Endothelial cell of umbilical vein (primary cell): Measurements from ENCODE around the gene CNOT6L. TPM values are rescaled to one million over a fixed set of nuclear protein-coding genes. Genes with fewer than 3 reads are reported as not detected.

Source experiments
- Bru-seq: library from RNA; stranded (reverse); fragments of 400-500 nt; gene quantifications from one replicate; lab custom pipeline; 2021; lab: Mats Ljungman, UMichigan
- BruChase-seq, 2 experiments: library from RNA; stranded (reverse); fragments of 400-500 nt; gene quantifications; one replicate each; lab custom pipeline; 2021; lab: Mats Ljungman, UMichigan
- BruUV-seq: library from RNA; stranded (reverse); fragments of 400-500 nt; replicated peaks from 2 replicates; lab custom pipeline; 2021; lab: Mats Ljungman, UMichigan
- CTCF ChIA-PET: fragments of 300-600, 350-600 bp; sonication (Branson Sonifier 250); formaldehyde crosslinking; loops from one replicate; lab custom pipeline; 2021; ENCODE audit warnings: antibody characterized with exemption, inconsistent platforms; lab: Charles Lee
- POLR2A ChIA-PET: fragments of 300-600, 350-600 bp; sonication (Branson Sonifier 250); formaldehyde crosslinking; loops from one replicate; lab custom pipeline; 2021; ENCODE audit warnings: antibody characterized with exemption, inconsistent platforms; lab: Charles Lee
- DNase-seq: peaks from one replicate; pipeline ENCODE4 v3.0.0-alpha.2; 2011; ENCODE audit warnings: low read depth, low spot score
- FAIRE-seq: peaks from 2 replicates; lab custom pipeline; 2011; peaks lifted over from hg19 to GRCh38; lab: Jason Lieb, UNC
- H2AFZ ChIP-seq: 2 replicates; pipeline ENCODE4 v1.6.0; 2012; ENCODE audit warnings: low read depth, low read length, control low read depth, inconsistent platforms
- H3K27ac ChIP-seq: 2 replicates; pipeline ENCODE4 v1.5.1; 2011; ENCODE audit warnings: low read depth, mild to moderate bottlenecking, control low read depth, low read length, moderate library complexity; ENCODE audit not compliant: insufficient read depth
- H3K27me3 ChIP-seq, 2 experiments: 2 replicates each; pipeline versions ENCODE4 v1.6.0 to v1.6.1; 2011; ENCODE audit warnings: low read length in 2 of 2, mixed read lengths in 1 of 2; ENCODE audit not compliant: control insufficient read depth in 2 of 2, insufficient read depth in 2 of 2
- H3K36me3 ChIP-seq, 2 experiments: 2 replicates in 1 of 2; 3 replicates in 1 of 2; pipeline ENCODE4 v1.5.1; 2011; ENCODE audit warnings: low read length in 2 of 2, mild to moderate bottlenecking in 1 of 2, moderate library complexity in 1 of 2; ENCODE audit not compliant: control insufficient read depth in 2 of 2, insufficient read depth in 2 of 2; ENCODE audit errors: extremely low read depth in 1 of 2
- H3K4me1 ChIP-seq: 3 replicates; pipeline ENCODE4 v1.5.1; 2011; ENCODE audit warnings: mild to moderate bottlenecking, low read length; ENCODE audit not compliant: control insufficient read depth, insufficient read depth; ENCODE audit errors: extremely low read depth
- H3K4me2 ChIP-seq: 2 replicates; pipeline ENCODE4 v1.6.1; 2011; ENCODE audit warnings: low read length, control low read depth, mixed read lengths; ENCODE audit not compliant: insufficient read depth
- H3K4me3 ChIP-seq, 3 experiments: fragments of 200-600 bp in 1 of 3; sonication (generic), shearing (Covaris generic) in 1 of 3; replicated peaks in 1 of 3; 2 replicates each; pipeline ENCODE4 v1.5.1; 2011 to 2016; ENCODE audit warnings: control low read depth in 3 of 3, low read length in 3 of 3, mild to moderate bottlenecking in 2 of 3, inconsistent platforms in 1 of 3, low read depth in 1 of 3, moderate library complexity in 1 of 3; ENCODE audit not compliant: insufficient read depth in 1 of 3
- H3K79me2 ChIP-seq: 2 replicates; pipeline ENCODE4 v1.6.0; 2012; ENCODE audit warnings: low read length, inconsistent platforms; ENCODE audit not compliant: control insufficient read depth, insufficient read depth
- H3K9ac ChIP-seq: replicated peaks from 2 replicates; pipeline ENCODE3; 2011; ENCODE audit warnings: low read length, control low read depth; ENCODE audit not compliant: insufficient read depth; ENCODE audit errors: extremely low read depth
- H3K9me1 ChIP-seq: replicated peaks from 3 replicates; pipeline ENCODE4 v1.6.0; 2011; ENCODE audit warnings: mild to moderate bottlenecking, low read length; ENCODE audit not compliant: control insufficient read depth, insufficient read depth; ENCODE audit errors: extremely low read depth
- H3K9me3 ChIP-seq: replicated peaks from 2 replicates; pipeline ENCODE4 v1.5.1; 2012; ENCODE audit warnings: low read length, inconsistent platforms; ENCODE audit not compliant: control insufficient read depth, insufficient read depth
- H4K20me1 ChIP-seq: replicated peaks from 2 replicates; pipeline ENCODE3; 2011; ENCODE audit warnings: mild to moderate bottlenecking, low read length; ENCODE audit not compliant: control insufficient read depth, insufficient read depth; ENCODE audit errors: extremely low read depth
- EZH2 ChIP-seq: IDR thresholded peaks from 2 replicates; pipeline ENCODE4 v1.6.1; 2012; ENCODE audit warnings: borderline replicate concordance, low read depth, mild to moderate bottlenecking, moderate library complexity, low read length, inconsistent platforms; ENCODE audit not compliant: severe bottlenecking
- FOS ChIP-seq: IDR thresholded peaks from 2 replicates; pipeline ENCODE4 v1.6.1; 2011; ENCODE audit warnings: mild to moderate bottlenecking, low read length, moderate library complexity, borderline replicate concordance; ENCODE audit not compliant: insufficient read depth
- GATA2 ChIP-seq: IDR thresholded peaks from 2 replicates; pipeline ENCODE4 v1.7.0; 2011; ENCODE audit warnings: low read depth, mild to moderate bottlenecking, moderate library complexity, mixed read lengths, low read length; ENCODE audit not compliant: insufficient read length, insufficient read depth
- POLR2AphosphoS5 ChIP-seq: IDR thresholded peaks from 2 replicates; pipeline ENCODE4 v1.6.1; 2012; ENCODE audit warnings: low read depth, mild to moderate bottlenecking, control low read depth, low read length, moderate library complexity; ENCODE audit not compliant: insufficient read depth
- dilution Hi-C: fragments of 300-500 bp; cut with MboI; formaldehyde crosslinking; loops from one replicate; pipeline ENCODE4 v1.15.0; 2019; ENCODE audit warnings: low sequenced_read_pairs; ENCODE audit not compliant: extremely low pct_ligation_motif_present
- intact Hi-C: fragments of 100-400 bp; cut with micrococcal nuclease; formaldehyde crosslinking; loops from one replicate; pipeline ENCODE4 v1.10.0; 2022
- long read RNA-seq: library from polyadenylated mRNA; stranded (forward); transcript quantifications from one replicate; pipeline ENCODE4 v2.0.0, GENCODE V29; 2021
- polyA minus RNA-seq, 3 experiments: library from RNA; depleted of rRNA, polyadenylated mRNA; stranded (reverse); fragments of >200 nt; gene quantifications; 1 replicate in 1 of 3; 2 replicates in 2 of 3; pipeline ENCODE4 v1.2.3, GENCODE V29; 2011
- polyA plus RNA-seq, 4 experiments: library from polyadenylated mRNA; depleted of rRNA in 3 of 4; stranded (reverse) in 3 of 4; unstranded in 1 of 4; fragments of >200 nt; gene quantifications; 2 replicates each; pipeline versions ENCODE4 v1.2.1 to v1.2.3, GENCODE V29; 2011 to 2012; ENCODE audit warnings: missing spikeins in 1 of 4
- total RNA-seq: library from RNA; stranded (reverse); gene quantifications from 2 replicates; pipeline ENCODE4 v1.2.3, GENCODE V29; 2021

CNOT6L gene
- total RNA-seq (60.7 and 66.8 TPM in 2 replicates), polyA plus RNA-seq (7.7 and 8.5 TPM in 2 replicates), polyA minus RNA-seq (72.2 and 80.7 TPM in 2 replicates), Bru-seq, nascent RNA (percentile 93 among the genes with signal in this experiment), BruChase-seq, experiment 1, labeled RNA remaining after a 6-hour chase (percentile 72 among the genes with signal in this experiment), BruChase-seq, experiment 2, labeled RNA remaining after a 2-hour chase (percentile 84 among the genes with signal in this experiment)
- 13.4 and 13.6 TPM in 2 replicates for polyA plus RNA-seq (2011; cell fraction: cytosol; rRNA removed)
- polyA plus RNA-seq (2011; cell fraction: nucleus; rRNA removed): 24.0 and 28.1 TPM in 2 replicates
- 16.4 and 23.5 TPM in 2 replicates for polyA plus RNA-seq (2012)
- polyA minus RNA-seq (2011; cell fraction: cytosol; rRNA and poly(A)+ RNA removed): 10.4 TPM
- polyA minus RNA-seq (2011; cell fraction: nucleus; rRNA and poly(A)+ RNA removed): 61.8 and 92.4 TPM in 2 replicates
- long read RNA-seq, full-length matches to known transcripts: 6 of 16 reads
- long read RNA-seq, partial matches to known transcripts: 0 of 16 reads
- long read RNA-seq, other reads (novel, unspliced or antisense): 10 of 16 reads

GRCh38 chr4:77818602-77819403, at the start of gene CNOT6L:
TSS of gene CNOT6L (minus strand) at chr4:77819368. CDS start at chr4:77819308, 60 bp downstream.
- ChIA-PET POLR2A (interaction anchor here (1.4 kb wide), 1 partner anchor 43 kb away, joined by 5 read pairs; the partner anchor contains the start of gene MRPL1), CTCF (interaction anchor here (1.0 to 2.6 kb wide), 5 partner anchors 14 to 119 kb away, joined by 3 to 20 read pairs (median 5); partner anchors contain the start of gene MRPL1)
- H2AFZ ChIP-seq: peak within 1 kb of the TSS; percentile 92
- intact Hi-C loops (loop anchor here (1.0 to 10.0 kb wide), 5 partner anchors 35 to 184 kb away; no protein-coding TSS in a partner anchor), dilution Hi-C loops (no loop called here)
- DNase-seq: peak; percentile 67
- peaks cover 7% of the 10 kb centered on the region for H3K9me1 ChIP-seq
- peak within 1 kb of the TSS; percentile 99 for H3K4me2 ChIP-seq
- BruUV-seq: no TSS peak
- TF ChIP-seq FOS (no peak), EZH2 (no peak), GATA2 (no peak), POLR2AphosphoS5 (peak; percentile 43)
- H3K9me3 ChIP-seq: no peaks in the 10 kb centered on the region
- peak within 1 kb of the TSS; percentile 96 for H3K27ac ChIP-seq
- no peaks in the 10 kb centered on the region for H3K36me3 ChIP-seq
- H3K9ac ChIP-seq: peak within 1 kb of the TSS; percentile 91
- FAIRE-seq: peak; percentile 53
- peaks cover 58% of the 10 kb centered on the region for H3K79me2 ChIP-seq
- H4K20me1 ChIP-seq: peaks cover 22% of the 10 kb centered on the region
- no peaks in the 10 kb centered on the region for H3K27me3 ChIP-seq
- peaks cover 28% of the 10 kb centered on the region for H3K4me1 ChIP-seq
- peak within 1 kb of the TSS; percentile 94 to 99 (median 96) for H3K4me3 ChIP-seq
